ENCODE results near the gene HAPSTR1. TPM values are rescaled to one million over a fixed set of nuclear protein-coding genes. Genes with fewer than 3 reads are reported as not detected.
A peak's percentile ranks its signal among the peaks of the same experiment; 100 is the strongest.

Gene HAPSTR1
- total RNA-seq, 1 experiment from 2014 or later: 85.2 TPM

GRCh38 chr16:9125658-9126505 lies 34.4 kb downstream of the HAPSTR1 start:
- Histone ChIP-seq H2AK5ac (ENCODE audit: insufficient read length, low read length) (no peak overlapping the region), H3K23me2 (ENCODE audit: insufficient read length, low read depth, low read length, poor library complexity, severe bottlenecking) (no peaks in the 10 kb centered on the region), H3K79me2 (ENCODE audit: insufficient read depth, low read length) (no peaks in the 10 kb centered on the region), H3K9ac (ENCODE audit: extremely low read depth, insufficient read length, low read length) (no peak overlapping the region), H3K23ac (ENCODE audit: insufficient read length, low read depth, low read length) (no peak overlapping the region), H3K79me1 (ENCODE audit: insufficient read depth, low read depth, low read length, poor library complexity, severe bottlenecking) (no peaks in the 10 kb centered on the region), H3K56ac (ENCODE audit: insufficient read length, low read depth, low read length) (no peak overlapping the region), H2BK15ac (ENCODE audit: low read depth, low read length) (no peak overlapping the region), H3K4ac (ENCODE audit: low read depth, low read length) (no peak overlapping the region), H2BK120ac (ENCODE audit: low read depth, low read length, poor library complexity, severe bottlenecking) (no peak overlapping the region), H4K8ac (replicated peaks; ENCODE audit: insufficient read length, low read depth, low read length) (no peak overlapping the region), H2AFZ (ENCODE audit: low read length) (no peak overlapping the region), H3K9me3 (ENCODE audit: control insufficient read depth, low read depth, low read length) (no peaks in the 10 kb centered on the region), H3T11ph (ENCODE audit: low read length) (no peak overlapping the region), H3K18ac (ENCODE audit: insufficient read length, low read depth, low read length) (no peak overlapping the region), H3K27ac (ENCODE audit: insufficient read length, low read depth, low read length) (no peak overlapping the region), H3K27me3 (ENCODE audit: insufficient read depth, low read length) (no peaks in the 10 kb centered on the region), H2BK5ac (ENCODE audit: insufficient read length, low read length) (no peak overlapping the region), H4K20me1 (ENCODE audit: control insufficient read depth, insufficient read depth, insufficient read length) (no peaks in the 10 kb centered on the region), H2BK20ac (ENCODE audit: low read depth, low read length, poor library complexity, severe bottlenecking) (no peak overlapping the region), H2BK12ac (ENCODE audit: insufficient read length, low read depth, low read length) (no peak overlapping the region), H4K91ac (ENCODE audit: insufficient read length, low read depth, low read length) (no peak overlapping the region), H3K14ac (ENCODE audit: insufficient read depth, low read length) (no peak overlapping the region; the same call in 1 of the 2 replicates), H3K4me2 (ENCODE audit: insufficient read depth, insufficient read length, low read length) (no peak overlapping the region), H3K4me1 (ENCODE audit: insufficient read depth, low read length) (peaks cover 4% of the 10 kb centered on the region; the same call in 1 of the 2 replicates), H4K5ac (ENCODE audit: insufficient read length, low read depth, low read length) (no peak overlapping the region)
- Mint-ChIP-seq H3K36me3 (ENCODE audit: insufficient read depth in 1 of 3, low read depth in 3 of 3) (peaks cover 9 to 17% (median 13%) of the 10 kb centered on the region in 3 experiments; a peak in 6 of 7 replicates), H3K4me3 (no peak overlapping the region), H3K9me3 (no peaks in the 10 kb centered on the region), H3K4me1 (peaks cover 23 to 26% of the 10 kb centered on the region in 2 experiments), H3K27ac (peak overlapping the region in 2 of 3 experiments; percentile 61 to 72; a peak in 3 of 7 replicates), H3K27me3 (ENCODE audit: low read depth) (no peaks in the 10 kb centered on the region)
- DNase-seq: no peak
- no CpG with 5 or more reads among the region's 17 CpGs for WGBS (ENCODE audit: extremely low coverage, insufficient read length, low lambda C conversion rate)
- TF ChIP-seq CTCF (conservative IDR thresholded peaks at IDR 0.05): no peak

All from H9 (cell line).